Measurements from ENCODE around the gene HOXA9.

HOXA9 gene

GRCh38 chr7:27128034-27128433, 37.3 kb downstream of the HOXA9 start:
- 27% methylated on average over 2 of the region's 2 CpGs for WGBS
- Histone ChIP-seq H3K4ac (ENCODE audit: low read depth in 1 of 2, low read length in 2 of 2) (no peak overlapping the region), H3K4me3 (ENCODE audit: insufficient read depth in 1 of 2, low read depth in 1 of 2, low read length in 2 of 2) (no peak overlapping the region), H4K91ac (ENCODE audit: low read length) (no peak overlapping the region), H2BK120ac (ENCODE audit: low read depth, low read length) (no peak overlapping the region), H3K9ac (ENCODE audit: low read length) (no peak overlapping the region), H2BK15ac (ENCODE audit: low read depth, poor library complexity, severe bottlenecking) (no peak overlapping the region), H2BK12ac (ENCODE audit: low read length in 2 of 2) (no peak overlapping the region), H4K8ac (ENCODE audit: low read length) (no peak overlapping the region), H3K14ac (ENCODE audit: low read length in 2 of 2) (no peak overlapping the region), H3K4me2 (ENCODE audit: low read length, poor library complexity, severe bottlenecking) (no peak overlapping the region), H2BK5ac (ENCODE audit: low read depth, low read length, poor library complexity, severe bottlenecking) (no peak overlapping the region), H3K18ac (ENCODE audit: low read depth in 1 of 2, low read length in 2 of 2) (no peak overlapping the region), H2AK5ac (ENCODE audit: low read length, severe bottlenecking) (peak overlapping the region; percentile 6), H3K23ac (ENCODE audit: low read length in 2 of 2) (no peak overlapping the region), H3K4me1 (ENCODE audit: control insufficient read depth, insufficient read depth, low read depth, low read length) (peaks cover 21% of the 10 kb centered on the region), H3K27me3 (ENCODE audit: control insufficient read depth in 1 of 2, insufficient read depth in 1 of 2, low read length in 2 of 2) (no peaks in the 10 kb centered on the region), H3K36me3 (ENCODE audit: control insufficient read depth in 1 of 2, insufficient read depth in 2 of 2, low read depth in 1 of 2, low read length in 2 of 2) (peaks cover 7 to 28% of the 10 kb centered on the region in 2 experiments), H3K27ac (ENCODE audit: low read length, poor library complexity, severe bottlenecking) (no peak overlapping the region), H3K9me3 (ENCODE audit: control insufficient read depth, low read length) (no peaks in the 10 kb centered on the region), H3K79me1 (replicated peaks; ENCODE audit: low read length, poor library complexity, severe bottlenecking) (no peaks in the 10 kb centered on the region), H2AFZ (ENCODE audit: low read depth, low read length) (no peak overlapping the region)
- DNase-seq, result no peak

GRCh38 chr7:27126596-27127327, 38.6 kb downstream of the HOXA9 start:
- no peak overlapping the region for H3K4ac ChIP-seq (ENCODE audit: low read depth in 1 of 2, low read length in 2 of 2)
- H2BK12ac ChIP-seq (ENCODE audit: low read length in 2 of 2), result no peak overlapping the region
- 5% methylated on average over 1 of the region's 3 CpGs for WGBS

GRCh38 chr7:27125986-27126394, 39.3 kb downstream of the HOXA9 start:
- Histone ChIP-seq H3K36me3 (ENCODE audit: control insufficient read depth in 1 of 2, insufficient read depth in 2 of 2, low read depth in 1 of 2, low read length in 2 of 2) (peaks cover 10 to 46% of the 10 kb centered on the region in 2 experiments), H4K8ac (ENCODE audit: low read length) (no peak overlapping the region), H3K9ac (ENCODE audit: low read length) (peak overlapping the region; percentile 9), H3K4ac (ENCODE audit: low read depth in 1 of 2, low read length in 2 of 2) (no peak overlapping the region), H3K4me1 (ENCODE audit: control insufficient read depth, insufficient read depth, low read depth, low read length) (peaks cover 20% of the 10 kb centered on the region), H2BK15ac (ENCODE audit: low read depth, poor library complexity, severe bottlenecking) (no peak overlapping the region), H3K4me3 (ENCODE audit: insufficient read depth in 1 of 2, low read depth in 1 of 2, low read length in 2 of 2) (no peak overlapping the region), H3K9me3 (ENCODE audit: control insufficient read depth, low read length) (no peaks in the 10 kb centered on the region), H2AFZ (ENCODE audit: low read depth, low read length) (no peak overlapping the region), H2BK120ac (ENCODE audit: low read depth, low read length) (no peak overlapping the region), H3K79me1 (replicated peaks; ENCODE audit: low read length, poor library complexity, severe bottlenecking) (no peaks in the 10 kb centered on the region), H2AK5ac (ENCODE audit: low read length, severe bottlenecking) (no peak overlapping the region), H3K27me3 (ENCODE audit: control insufficient read depth in 1 of 2, insufficient read depth in 1 of 2, low read length in 2 of 2) (no peaks in the 10 kb centered on the region), H3K27ac (ENCODE audit: low read length, poor library complexity, severe bottlenecking) (peak overlapping the region; percentile 0), H3K14ac (ENCODE audit: low read length in 2 of 2) (no peak overlapping the region), H3K23ac (ENCODE audit: low read length in 2 of 2) (no peak overlapping the region), H3K18ac (ENCODE audit: low read depth in 1 of 2, low read length in 2 of 2) (no peak overlapping the region), H2BK5ac (ENCODE audit: low read depth, low read length, poor library complexity, severe bottlenecking) (no peak overlapping the region), H3K4me2 (ENCODE audit: low read length, poor library complexity, severe bottlenecking) (no peak overlapping the region), H2BK12ac (ENCODE audit: low read length in 2 of 2) (no peak overlapping the region), H4K91ac (ENCODE audit: low read length) (no peak overlapping the region)
- 27% methylated on average over 4 of the region's 5 CpGs for WGBS
- no peak for DNase-seq

More at GRCh38 chr7:27126596-27127327, 38.6 kb downstream of the HOXA9 start:
- Histone ChIP-seq H3K27ac (ENCODE audit: low read length, poor library complexity, severe bottlenecking) (no peak overlapping the region), H2BK120ac (ENCODE audit: low read depth, low read length) (no peak overlapping the region), H3K4me2 (ENCODE audit: low read length, poor library complexity, severe bottlenecking) (no peak overlapping the region), H3K36me3 (ENCODE audit: control insufficient read depth in 1 of 2, insufficient read depth in 2 of 2, low read depth in 1 of 2, low read length in 2 of 2) (peaks cover 10 to 41% of the 10 kb centered on the region in 2 experiments), H4K8ac (ENCODE audit: low read length) (no peak overlapping the region), H3K18ac (ENCODE audit: low read depth in 1 of 2, low read length in 2 of 2) (no peak overlapping the region), H3K4me3 (ENCODE audit: insufficient read depth in 1 of 2, low read depth in 1 of 2, low read length in 2 of 2) (no peak overlapping the region), H3K27me3 (ENCODE audit: control insufficient read depth in 1 of 2, insufficient read depth in 1 of 2, low read length in 2 of 2) (no peaks in the 10 kb centered on the region), H3K9ac (ENCODE audit: low read length) (peak overlapping the region; percentile 9), H3K23ac (ENCODE audit: low read length in 2 of 2) (no peak overlapping the region), H3K14ac (ENCODE audit: low read length in 2 of 2) (no peak overlapping the region), H2AFZ (ENCODE audit: low read depth, low read length) (no peak overlapping the region), H3K79me1 (replicated peaks; ENCODE audit: low read length, poor library complexity, severe bottlenecking) (no peaks in the 10 kb centered on the region), H3K9me3 (ENCODE audit: control insufficient read depth, low read length) (no peaks in the 10 kb centered on the region), H3K4me1 (ENCODE audit: control insufficient read depth, insufficient read depth, low read depth, low read length) (peaks cover 21% of the 10 kb centered on the region), H2BK5ac (ENCODE audit: low read depth, low read length, poor library complexity, severe bottlenecking) (no peak overlapping the region), H4K91ac (ENCODE audit: low read length) (no peak overlapping the region), H2AK5ac (ENCODE audit: low read length, severe bottlenecking) (no peak overlapping the region), H2BK15ac (ENCODE audit: low read depth, poor library complexity, severe bottlenecking) (no peak overlapping the region)
- no peak for DNase-seq

- H3K4me2 ChIP-seq (ENCODE audit: low read length, poor library complexity, severe bottlenecking), result peak overlapping the region; percentile 86
- no peaks in the 10 kb centered on the region for H3K9me3 ChIP-seq (ENCODE audit: control insufficient read depth, low read length)
- no peaks in the 10 kb centered on the region for H3K27me3 ChIP-seq (ENCODE audit: control insufficient read depth in 1 of 2, insufficient read depth in 1 of 2, low read length in 2 of 2)
- H3K4me1 ChIP-seq (ENCODE audit: control insufficient read depth, insufficient read depth, low read depth, low read length), result peaks cover 18% of the 10 kb centered on the region
- no peak overlapping the region for H3K9ac ChIP-seq (ENCODE audit: low read length)
- H2AK5ac ChIP-seq (ENCODE audit: low read length, severe bottlenecking), result peak overlapping the region; percentile 31
- peak overlapping the region; percentile 19 for H2BK5ac ChIP-seq (ENCODE audit: low read depth, low read length, poor library complexity, severe bottlenecking)
- no peaks in the 10 kb centered on the region for H3K79me1 ChIP-seq (replicated peaks; ENCODE audit: low read length, poor library complexity, severe bottlenecking)
- H4K91ac ChIP-seq (ENCODE audit: low read length), result no peak overlapping the region
- H3K23ac ChIP-seq (ENCODE audit: low read length in 2 of 2), result no peak overlapping the region
- H2BK120ac ChIP-seq (ENCODE audit: low read depth, low read length), result no peak overlapping the region
- no peak overlapping the region for H2BK15ac ChIP-seq (ENCODE audit: low read depth, poor library complexity, severe bottlenecking)
- no peak overlapping the region for H3K4ac ChIP-seq (ENCODE audit: low read depth in 1 of 2, low read length in 2 of 2)
- no peak overlapping the region for H2BK12ac ChIP-seq (ENCODE audit: low read length in 2 of 2)
- no peak overlapping the region for H3K18ac ChIP-seq (ENCODE audit: low read depth in 1 of 2, low read length in 2 of 2)
- H3K27ac ChIP-seq (ENCODE audit: low read length, poor library complexity, severe bottlenecking), result peak overlapping the region; percentile 99
- no peak overlapping the region for H3K4me3 ChIP-seq (ENCODE audit: insufficient read depth in 1 of 2, low read depth in 1 of 2, low read length in 2 of 2)
- no peak overlapping the region for H3K14ac ChIP-seq (ENCODE audit: low read length in 2 of 2)
- H3K36me3 ChIP-seq (ENCODE audit: control insufficient read depth in 1 of 2, insufficient read depth in 2 of 2, low read depth in 1 of 2, low read length in 2 of 2), result peaks cover 10 to 46% of the 10 kb centered on the region in 2 experiments
- WGBS, result 72% methylated on average over 7 of the region's 8 CpGs
- DNase-seq, result no peak
- no peak overlapping the region for H4K8ac ChIP-seq (ENCODE audit: low read length)
- no peak overlapping the region for H2AFZ ChIP-seq (ENCODE audit: low read depth, low read length)
Measured at GRCh38 chr7:27124902-27125689, 40.2 kb downstream of the HOXA9 start.
